HepG2 (cell line): ENCODE data around the gene FETUB. TPM values are rescaled to one million over a fixed set of nuclear protein-coding genes. Genes with fewer than 3 reads are reported as not detected.

ENCODE experiments used
- ATAC-seq: fragments of 200-7000 bp; cut with Tn5 transposase; 3 replicates; pipeline ENCODE4 v1.9.1; 2020; ENCODE audit warnings: mild to moderate bottlenecking, moderate library complexity
- BruUV-seq: library from RNA; stranded (reverse); fragments of 400-500 nt; replicated peaks from 2 replicates; lab custom pipeline; 2021; lab: Mats Ljungman, UMichigan
- CTCF ChIA-PET: fragments of 300-600 bp; formaldehyde crosslinking; extraction: SDS; loops from one replicate; lab custom pipeline; 2021; ENCODE audit warnings: low total read pairs, inconsistent platforms, low intra/inter-chr PET ratio; lab: Yijun Ruan, JAX
- POLR2A ChIA-PET: fragments of 350-600 bp; sonication (Branson Sonifier 250); formaldehyde crosslinking; loops from one replicate; lab custom pipeline; 2020; ENCODE audit warnings: antibody characterized with exemption, inconsistent platforms; lab: Yijun Ruan, JAX
- DNase-seq: peaks from one replicate; pipeline ENCODE4 v3.0.0-alpha.2; 2015; ENCODE audit warnings: low spot score
- FAIRE-seq: peaks from 3 replicates; lab custom pipeline; 2011; peaks lifted over from hg19 to GRCh38; lab: Jason Lieb, UNC
- H2AFZ ChIP-seq: one replicate; pipeline ENCODE4 v1.6.1; 2011; ENCODE audit warnings: low read length, inconsistent platforms
- H3K27ac ChIP-seq: fragments of 300-600 bp; 3 replicates; pipeline ENCODE4 v1.8.0; 2011; ENCODE audit warnings: mixed run types, mild to moderate bottlenecking, mixed read lengths, low read length, inconsistent platforms; ENCODE audit not compliant: insufficient read depth; ENCODE audit errors: extremely low read length
- H3K27me3 ChIP-seq, 2 experiments: fragments of 200-600 bp in 1 of 2; 2 replicates in 1 of 2; 3 replicates in 1 of 2; pipeline versions ENCODE4 v1.6.0 to v1.8.0; 2011; ENCODE audit warnings: low read length in 2 of 2, mild to moderate bottlenecking in 2 of 2, moderate library complexity in 2 of 2, inconsistent platforms in 1 of 2; ENCODE audit not compliant: insufficient read depth in 2 of 2, control insufficient read depth in 1 of 2
- H3K36me3 ChIP-seq, 2 experiments: fragments of 200-600 bp in 1 of 2; replicated peaks in 1 of 2; 2 replicates in 1 of 2; 3 replicates in 1 of 2; pipeline versions ENCODE4 v1.5.1 to v1.8.0; 2011; ENCODE audit warnings: low read length in 2 of 2, inconsistent platforms in 1 of 2; ENCODE audit not compliant: insufficient read depth in 2 of 2, control insufficient read depth in 1 of 2
- H3K4me1 ChIP-seq: 2 replicates; pipeline ENCODE4 v1.5.1; 2012; ENCODE audit warnings: low read length, inconsistent platforms; ENCODE audit not compliant: insufficient read depth
- H3K4me2 ChIP-seq: 2 replicates; pipeline ENCODE4 v1.6.0; 2011; ENCODE audit warnings: low read depth, low read length, inconsistent platforms
- H3K4me3 ChIP-seq, 3 experiments: fragments of 200-600 bp in 1 of 3; sonication (generic), shearing (Covaris generic) in 1 of 3; replicated peaks in 1 of 3; 2 replicates each; pipeline ENCODE4 v1.5.1; 2011 to 2016; ENCODE audit warnings: low read length in 3 of 3, inconsistent platforms in 2 of 3, low read depth in 2 of 3, mild to moderate bottlenecking in 2 of 3, control low read depth in 1 of 3, mixed read lengths in 1 of 3; ENCODE audit not compliant: insufficient read depth in 1 of 3
- H3K79me2 ChIP-seq: one replicate; pipeline ENCODE4 v1.6.1; 2011; ENCODE audit warnings: low read length, inconsistent platforms; ENCODE audit not compliant: insufficient read depth
- H3K9ac ChIP-seq: 2 replicates; pipeline ENCODE4 v1.6.0; 2011; ENCODE audit warnings: mild to moderate bottlenecking, low read depth, low read length, inconsistent platforms; ENCODE audit not compliant: insufficient read depth
- H3K9me3 ChIP-seq: 2 replicates; pipeline ENCODE4 v1.5.1; 2012; ENCODE audit warnings: mild to moderate bottlenecking, low read length
- H4K20me1 ChIP-seq: 2 replicates; pipeline ENCODE4 v1.6.0; 2011; ENCODE audit warnings: inconsistent platforms, mild to moderate bottlenecking, low read length, moderate library complexity; ENCODE audit not compliant: insufficient read depth
- EED ChIP-seq: sonication (generic); formaldehyde crosslinking; IDR thresholded peaks from 2 replicates; pipeline ENCODE4 v1.5.0; 2020; ENCODE audit warnings: mild to moderate bottlenecking, missing genetic modification reagents
- GLI4 ChIP-seq: sonication (generic); formaldehyde crosslinking; IDR thresholded peaks from 2 replicates; pipeline ENCODE4 v1.5.1; 2020; ENCODE audit warnings: missing genetic modification reagents, mild to moderate bottlenecking, moderate library complexity, borderline replicate concordance
- KAT8 ChIP-seq: IDR thresholded peaks from 2 replicates; pipeline ENCODE4 v1.6.1; 2016; ENCODE audit warnings: missing genetic modification reagents, missing compliant biosample characterization
- KDM4B ChIP-seq: sonication (generic); formaldehyde crosslinking; IDR thresholded peaks from 2 replicates; pipeline ENCODE4 v1.4.0; 2020; ENCODE audit warnings: missing genetic modification reagents
- SP5 ChIP-seq: IDR thresholded peaks from 2 replicates; pipeline ENCODE4 v1.6.1; 2016; ENCODE audit warnings: low read depth, borderline replicate concordance
- THYN1 ChIP-seq: sonication (generic); formaldehyde crosslinking; IDR thresholded peaks from 2 replicates; pipeline ENCODE4 v1.8.1; 2023; ENCODE audit warnings: low read depth, mild to moderate bottlenecking, moderate library complexity, missing genetic modification reagents, borderline replicate concordance
- UBTF ChIP-seq: sonication (generic); formaldehyde crosslinking; IDR thresholded peaks from 2 replicates; pipeline ENCODE4 v1.4.0; 2020; ENCODE audit warnings: mild to moderate bottlenecking, missing genetic modification reagents
- ZNF138 ChIP-seq: sonication (generic); formaldehyde crosslinking; IDR thresholded peaks from 2 replicates; pipeline ENCODE4 v1.5.0; 2020; ENCODE audit warnings: mild to moderate bottlenecking, low read depth, missing genetic modification reagents
- ZNF296 ChIP-seq: sonication (generic); formaldehyde crosslinking; conservative IDR thresholded peaks from 2 replicates; pipeline ENCODE4 v1.5.0; 2020; ENCODE audit warnings: mild to moderate bottlenecking, missing genetic modification reagents
- ZNF468 ChIP-seq: sonication (generic); formaldehyde crosslinking; IDR thresholded peaks from 2 replicates; pipeline ENCODE4 v1.8.0; 2022; ENCODE audit warnings: mild to moderate bottlenecking, moderate library complexity, missing genetic modification reagents
- WGBS: methylation state at CpG from one replicate; pipeline ENCODE4 v1.1.6; 2017; ENCODE audit warnings: low lambda C conversion rate; 5-methylcytosine and 5-hydroxymethylcytosine counted together
- in situ Hi-C: cut with HindIII; loops from 2 replicates; pipeline ENCODE4 v1.10.0; 2017; ENCODE audit warnings: low pct_unique_long_range_greater_than_20kb; ENCODE audit not compliant: extremely low pct_ligation_motif_present
- intact Hi-C: fragments of 100-400 bp; cut with micrococcal nuclease; formaldehyde crosslinking; loops from one replicate; pipeline ENCODE4 v1.10.0; 2022; ENCODE audit not compliant: unreplicated experiment
- polyA plus RNA-seq, 8 experiments: library from polyadenylated mRNA; depleted of rRNA in 3 of 8; stranded (reverse) in 7 of 8; unstranded in 1 of 8; fragments of >200 nt; fragmentation: Illumina TruSeq in 4 of 8; extraction: Trizol in 4 of 8; gene quantifications; 2 replicates each; pipeline versions ENCODE4 v1.2.1 to v1.2.3, GENCODE V29; 2011 to 2016; ENCODE audit warnings: low read depth in 4 of 8, missing spikeins in 1 of 8, mixed read lengths in 1 of 8; ENCODE audit not compliant: insufficient read depth in 1 of 8
- total RNA-seq, 5 experiments: library from RNA; depleted of rRNA; stranded (reverse); fragments of >200 nt; fragmentation: Illumina TruSeq; extraction: Trizol; gene quantifications; 2 replicates each; pipeline ENCODE4 v1.2.3, GENCODE V29; 2016; ENCODE audit warnings: low read depth in 1 of 5
- TF ChIP-seq, protein P1 (sequence below): sonication (generic); formaldehyde crosslinking; IDR thresholded peaks from 2 replicates; pipeline ENCODE4 v1.4.0; 2020; ENCODE audit warnings: missing genetic modification reagents
- TF ChIP-seq, protein P2 (sequence below): IDR thresholded peaks from 2 replicates; pipeline ENCODE4 v1.6.1; 2016
- TF ChIP-seq, protein P3 (sequence below): sonication (generic); formaldehyde crosslinking; IDR thresholded peaks from 2 replicates; pipeline ENCODE4 v1.4.0; 2020; ENCODE audit warnings: mild to moderate bottlenecking, missing genetic modification reagents

FETUB gene
- total and polyA plus RNA-seq, 2 of the 13 experiments (the other 11 are each of a cell fraction or from before 2014, with no cell fraction given): 2.1 to 4.4 TPM

DNA sequence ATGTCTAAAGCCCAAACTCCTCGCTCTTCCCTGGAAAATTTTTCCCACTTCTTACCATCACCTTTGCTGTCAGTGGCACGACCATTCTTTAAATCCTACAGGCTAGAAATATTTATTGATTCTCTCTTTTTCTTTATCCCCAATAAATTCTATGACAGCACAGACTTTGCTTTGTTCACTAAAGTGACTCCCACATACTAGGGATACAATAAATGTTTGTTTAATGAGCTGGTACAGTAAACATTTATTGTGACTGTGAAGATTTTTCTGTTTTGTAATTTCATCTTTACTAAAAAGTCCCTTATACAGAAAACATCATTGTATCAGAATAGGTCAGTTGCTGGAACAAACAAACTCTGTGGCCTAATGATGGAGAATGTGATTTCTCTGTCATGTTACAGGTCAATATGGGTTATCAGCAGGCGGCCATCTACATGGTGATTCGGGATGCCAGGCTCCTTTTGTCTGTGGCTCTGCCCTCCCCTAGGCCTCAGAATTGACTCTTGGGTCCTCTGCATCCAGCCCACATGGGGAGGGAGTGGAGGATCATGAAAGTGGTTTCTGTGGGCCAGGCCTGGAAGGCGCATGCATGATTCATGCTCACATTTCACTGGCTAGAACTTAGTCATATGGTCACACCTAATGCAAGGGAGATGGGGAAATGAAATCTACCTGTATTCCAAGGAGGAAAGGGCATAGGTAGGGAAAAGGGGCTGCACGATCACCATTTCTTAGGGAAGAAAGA is 54.3 kb downstream of the FETUB start:
- H3K9me3 ChIP-seq: no peaks in the 10 kb centered on the region
- no peaks in the 10 kb centered on the region for H3K4me1 ChIP-seq
- ChIA-PET POLR2A (no interaction called here), CTCF (no interaction called here)
- no TSS peak for BruUV-seq
- DNase-seq: no peak
- H3K79me2 ChIP-seq: no peaks in the 10 kb centered on the region
- H3K27ac ChIP-seq: no peak overlapping the region
- TF ChIP-seq SP5 (CRISPR knock-in tag): no peak
- no peak for TF ChIP-seq ZNF138
- no peak for TF ChIP-seq THYN1 (CRISPR knock-in tag)
- 40% methylated on average over 6 of the region's 6 CpGs for whole genome bisulfite sequencing
- in situ Hi-C loops: no loop called here
- no peaks in the 10 kb centered on the region for H4K20me1 ChIP-seq
- no peak for ATAC-seq
- H3K4me2 ChIP-seq: no peak overlapping the region
- no peak for FAIRE-seq
- H3K9ac ChIP-seq: no peak overlapping the region
- intact Hi-C loops: no loop called here
- H3K4me3 ChIP-seq: no peak overlapping the region
- no peaks in the 10 kb centered on the region for H3K36me3 ChIP-seq
- H3K27me3 ChIP-seq: peaks cover 0 to 6% of the 10 kb centered on the region in 2 experiments; a peak in 4 of 5 replicates
- H2AFZ ChIP-seq: no peak overlapping the region

DNA sequence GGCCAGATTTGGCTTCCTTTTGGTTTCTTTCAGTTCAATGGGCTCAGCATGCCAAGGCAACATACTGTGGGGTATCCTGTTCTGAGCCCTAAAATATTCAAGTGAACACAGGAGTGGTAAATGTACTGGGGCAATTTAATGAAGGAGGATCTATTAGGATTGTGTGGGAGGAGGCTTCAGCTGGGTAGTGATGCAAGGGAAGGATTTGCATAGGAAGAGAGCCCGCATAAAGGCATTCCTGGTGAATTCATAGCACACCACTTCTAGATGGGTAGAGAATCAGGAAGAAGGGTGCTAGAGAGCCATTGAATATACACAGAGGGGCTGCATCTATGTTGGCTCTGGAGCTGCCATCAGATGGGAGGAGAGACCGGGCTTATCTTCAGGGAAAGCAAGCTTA is 56.3 kb downstream of the FETUB start:
- in situ Hi-C loops: no loop called here
- H3K9ac ChIP-seq: no peak overlapping the region
- no peaks in the 10 kb centered on the region for H3K36me3 ChIP-seq
- ChIA-PET POLR2A (no interaction called here), CTCF (no interaction called here)
- intact Hi-C loops: no loop called here
- H4K20me1 ChIP-seq: no peaks in the 10 kb centered on the region
- H3K9me3 ChIP-seq: no peaks in the 10 kb centered on the region
- DNase-seq: no peak
- peaks cover 0 to 6% of the 10 kb centered on the region in 2 experiments; a peak in 4 of 5 replicates for H3K27me3 ChIP-seq
- no peak overlapping the region for H2AFZ ChIP-seq
- BruUV-seq: no TSS peak
- no peak for FAIRE-seq
- no peak overlapping the region for H3K4me2 ChIP-seq
- 88% methylated on average over 2 of the region's 2 CpGs for WGBS
- no peak for ATAC-seq
- H3K27ac ChIP-seq: no peak overlapping the region
- no peaks in the 10 kb centered on the region for H3K4me1 ChIP-seq
- H3K4me3 ChIP-seq: no peak overlapping the region
- no peaks in the 10 kb centered on the region for H3K79me2 ChIP-seq
- TF ChIP-seq, protein P1, sequence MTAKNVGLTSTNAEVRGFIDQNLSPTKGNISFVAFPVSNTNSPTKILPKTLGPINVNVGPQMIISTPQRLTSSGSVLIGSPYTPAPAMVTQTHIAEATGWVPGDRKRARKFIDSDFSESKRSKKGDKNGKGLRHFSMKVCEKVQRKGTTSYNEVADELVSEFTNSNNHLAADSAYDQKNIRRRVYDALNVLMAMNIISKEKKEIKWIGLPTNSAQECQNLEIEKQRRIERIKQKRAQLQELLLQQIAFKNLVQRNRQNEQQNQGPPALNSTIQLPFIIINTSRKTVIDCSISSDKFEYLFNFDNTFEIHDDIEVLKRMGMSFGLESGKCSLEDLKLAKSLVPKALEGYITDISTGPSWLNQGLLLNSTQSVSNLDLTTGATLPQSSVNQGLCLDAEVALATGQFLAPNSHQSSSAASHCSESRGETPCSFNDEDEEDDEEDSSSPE (CRISPR knock-in tag): no peak
- TF ChIP-seq KAT8 (no peak), ZNF296 (CRISPR knock-in tag) (no peak), ZNF468 (CRISPR knock-in tag) (no peak), GLI4 (CRISPR knock-in tag) (no peak), UBTF (no peak), EED (no peak), KDM4B (no peak)
- TF ChIP-seq, protein P2, sequence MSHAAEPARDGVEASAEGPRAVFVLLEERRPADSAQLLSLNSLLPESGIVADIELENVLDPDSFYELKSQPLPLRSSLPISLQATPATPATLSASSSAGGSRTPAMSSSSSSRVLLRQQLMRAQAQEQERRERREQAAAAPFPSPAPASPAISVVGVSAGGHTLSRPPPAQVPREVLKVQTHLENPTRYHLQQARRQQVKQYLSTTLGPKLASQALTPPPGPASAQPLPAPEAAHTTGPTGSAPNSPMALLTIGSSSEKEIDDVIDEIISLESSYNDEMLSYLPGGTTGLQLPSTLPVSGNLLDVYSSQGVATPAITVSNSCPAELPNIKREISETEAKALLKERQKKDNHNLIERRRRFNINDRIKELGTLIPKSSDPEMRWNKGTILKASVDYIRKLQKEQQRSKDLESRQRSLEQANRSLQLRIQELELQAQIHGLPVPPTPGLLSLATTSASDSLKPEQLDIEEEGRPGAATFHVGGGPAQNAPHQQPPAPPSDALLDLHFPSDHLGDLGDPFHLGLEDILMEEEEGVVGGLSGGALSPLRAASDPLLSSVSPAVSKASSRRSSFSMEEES (CRISPR knock-in tag): no peak
- TF ChIP-seq, protein P3, sequence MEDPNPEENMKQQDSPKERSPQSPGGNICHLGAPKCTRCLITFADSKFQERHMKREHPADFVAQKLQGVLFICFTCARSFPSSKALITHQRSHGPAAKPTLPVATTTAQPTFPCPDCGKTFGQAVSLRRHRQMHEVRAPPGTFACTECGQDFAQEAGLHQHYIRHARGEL (CRISPR knock-in tag): no peak
